Esophagus muscularis mucosa (tissue), 4 donors: ENCODE results near the gene USP10. TPM values are rescaled to one million over a fixed set of nuclear protein-coding genes. Genes with fewer than 3 reads are reported as not detected.

Source experiments
- DNase-seq: peaks from one replicate; pipeline ENCODE4 v3.0.0-alpha.2; 2017; ENCODE audit errors: extremely low spot score
- H3K27ac ChIP-seq, 4 donors: fragments of 200-600 bp; sonication (generic); replicated peaks in 1 of 4; 1 replicate in 3 of 4; 2 replicates in 1 of 4; pipeline ENCODE4 v1.5.1; 2016 to 2019; ENCODE audit warnings: mild to moderate bottlenecking in 1 of 4
- H3K27me3 ChIP-seq, 4 donors: fragments of 200-600 bp; sonication (generic); one replicate each; pipeline versions ENCODE4 v1.5.1 to v1.6.0; 2016 to 2019
- H3K36me3 ChIP-seq, 4 donors: fragments of 200-600 bp; sonication (generic); one replicate each; pipeline ENCODE4 v1.5.1; 2016 to 2019
- H3K4me1 ChIP-seq, 4 donors: fragments of 200-600 bp; sonication (generic); one replicate each; pipeline ENCODE4 v1.5.1; 2016 to 2019
- H3K4me3 ChIP-seq, 4 donors: fragments of 200-600 bp; sonication (generic); 1 replicate in 2 of 4; 2 replicates in 2 of 4; pipeline ENCODE4 v1.5.1; 2016 to 2019; ENCODE audit warnings: mild to moderate bottlenecking in 4 of 4, moderate library complexity in 1 of 4
- H3K9me3 ChIP-seq, 4 donors: fragments of 200-600 bp; sonication (generic); 1 replicate in 3 of 4; 2 replicates in 1 of 4; pipeline ENCODE4 v1.5.1; 2016 to 2019
- CTCF ChIP-seq, 3 experiments: fragments of 200-600 bp in 2 of 3; fragments of 450-650 bp in 1 of 3; sonication (generic) in 2 of 3; IDR thresholded peaks; one replicate each; pipeline ENCODE4 v1.5.1; 2017 to 2019; ENCODE audit warnings: antibody characterized with exemption in 3 of 3, mild to moderate bottlenecking in 2 of 3, moderate library complexity in 1 of 3
- EP300 ChIP-seq: sonication (generic); formaldehyde crosslinking; IDR thresholded peaks from one replicate; pipeline ENCODE4 v1.6.1; 2017; ENCODE audit warnings: antibody characterized with exemption
- POLR2A ChIP-seq: fragments of 450-650 bp; IDR thresholded peaks from one replicate; pipeline ENCODE4 v1.6.1; 2017; ENCODE audit warnings: antibody characterized with exemption, moderate library complexity, mild to moderate bottlenecking, low read depth
- POLR2AphosphoS5 ChIP-seq, 2 donors: sonication (generic); formaldehyde crosslinking; IDR thresholded peaks; one replicate each; pipeline ENCODE4 v1.6.1; 2017; ENCODE audit warnings: antibody characterized with exemption in 2 of 2
- WGBS: methylation state at CpG from one replicate; pipeline ENCODE4 v1.1.5; 2018; 5-methylcytosine and 5-hydroxymethylcytosine counted together
- intact Hi-C: fragments of 100-400 bp; cut with DNase I; formaldehyde crosslinking; loops from one replicate; pipeline ENCODE4 v1.15.1; 2023
- total RNA-seq, 4 donors: library from RNA; depleted of rRNA; stranded (reverse); fragments of >200 nt; gene quantifications; one replicate each; pipeline versions ENCODE4 v1.1.0 to v1.2.1, GENCODE V29; 2016

Gene USP10
- total RNA-seq, 4 donors from 2014 or later = 45.3 to 71.2 (median 59.3) TPM

- peak overlapping the region; percentile 74 to 82 (median 79) for H3K27ac ChIP-seq
- H3K4me3 ChIP-seq = no peak overlapping the region
- no peak for TF ChIP-seq POLR2AphosphoS5 (IDR thresholded peaks at IDR 0.05)
- no peak for TF ChIP-seq CTCF (IDR thresholded peaks at IDR 0.05)
- no peak for TF ChIP-seq EP300
- TF ChIP-seq POLR2A = no peak
- H3K27me3 ChIP-seq = no peaks in the 10 kb centered on the region
- 76% methylated on average over 6 of the region's 6 CpGs for WGBS
- DNase-seq = no peak
- H3K9me3 ChIP-seq = no peaks in the 10 kb centered on the region
- intact Hi-C loops = loop anchor here (5.0 kb wide), 2 partner anchors 96 to 221 kb away; no protein-coding TSS in a partner anchor
- peaks cover 0 to 7% (median 4%) of the 10 kb centered on the region in 4 donors for H3K36me3 ChIP-seq
- peaks cover 30 to 81% (median 70%) of the 10 kb centered on the region in 4 donors for H3K4me1 ChIP-seq
Observed at GRCh38 chr16:84751241-84751640, 51.4 kb downstream of the USP10 start.

- Histone ChIP-seq H3K36me3 (peaks cover 0 to 6% (median 1%) of the 10 kb centered on the region in 4 donors), H3K4me3 (no peak overlapping the region), H3K27ac (peak overlapping the region in 1 of 4 donors; percentile 81), H3K4me1 (peaks cover 30 to 86% (median 72%) of the 10 kb centered on the region in 4 donors), H3K27me3 (no peaks in the 10 kb centered on the region), H3K9me3 (no peaks in the 10 kb centered on the region)
- no peak for TF ChIP-seq EP300
- TF ChIP-seq POLR2A = no peak
- TF ChIP-seq CTCF (IDR thresholded peaks at IDR 0.05) = no peak
- intact Hi-C loops = loop anchor here (5.0 kb wide), 2 partner anchors 95 to 220 kb away; no protein-coding TSS in a partner anchor
- no peak for DNase-seq
Observed at GRCh38 chr16:84751947-84752346, 52.1 kb downstream of the USP10 start.

GRCh38 chr16:84752600-84752999 is 52.8 kb downstream of the USP10 start:
- Histone ChIP-seq H3K27ac (no peak overlapping the region), H3K27me3 (no peaks in the 10 kb centered on the region), H3K4me3 (no peak overlapping the region), H3K36me3 (peaks cover 0 to 3% (median 0%) of the 10 kb centered on the region in 4 donors), H3K9me3 (no peaks in the 10 kb centered on the region), H3K4me1 (peaks cover 30 to 85% (median 73%) of the 10 kb centered on the region in 4 donors)
- intact Hi-C loops = loop anchor here (5.0 kb wide), 2 partner anchors 95 to 220 kb away; no protein-coding TSS in a partner anchor
- no peak for TF ChIP-seq POLR2AphosphoS5 (IDR thresholded peaks at IDR 0.05)
- TF ChIP-seq POLR2A = no peak
- DNase-seq = no peak
- WGBS = 89% methylated on average over 8 of the region's 8 CpGs

- H3K4me1 ChIP-seq = peaks cover 30 to 95% (median 83%) of the 10 kb centered on the region in 4 donors
- TF ChIP-seq POLR2AphosphoS5 (IDR thresholded peaks at IDR 0.05) (no peak), CTCF (IDR thresholded peaks at IDR 0.05) (no peak), EP300 (no peak), POLR2A (no peak)
- 86% methylated on average over 14 of the region's 14 CpGs for WGBS
Observed at GRCh38 chr16:84753412-84754326, 53.9 kb downstream of the USP10 start.

GRCh38 chr16:84754353-84754856 is 54.6 kb downstream of the USP10 start:
- Histone ChIP-seq H3K4me3 (peak overlapping the region in 1 of 4 donors; percentile 11), H3K27ac (peak overlapping the region; percentile 3 to 52 (median 40)), H3K36me3 (peaks cover 0 to 3% (median 2%) of the 10 kb centered on the region in 4 donors), H3K4me1 (peaks cover 30 to 95% (median 84%) of the 10 kb centered on the region in 4 donors), H3K27me3 (no peaks in the 10 kb centered on the region), H3K9me3 (no peaks in the 10 kb centered on the region)
- intact Hi-C loops = loop anchor here (1.0 to 5.0 kb wide), 3 partner anchors 93 to 218 kb away; no protein-coding TSS in a partner anchor
- DNase-seq = no peak
- WGBS = 8% methylated on average over 12 of the region's 12 CpGs
- TF ChIP-seq POLR2AphosphoS5 (IDR thresholded peaks at IDR 0.05) = peak; percentile 32 to 51
- TF ChIP-seq POLR2A = no peak
- TF ChIP-seq EP300 = no peak
- peak; percentile 81 to 91 (median 85) for TF ChIP-seq CTCF (IDR thresholded peaks at IDR 0.05)

More at GRCh38 chr16:84753412-84754326, 53.9 kb downstream of the USP10 start:
- intact Hi-C loops = loop anchor here (1.0 to 5.0 kb wide), 3 partner anchors 94 to 219 kb away; no protein-coding TSS in a partner anchor
- H3K4me3 ChIP-seq = no peak overlapping the region
- H3K27me3 ChIP-seq = no peaks in the 10 kb centered on the region
- no peaks in the 10 kb centered on the region for H3K9me3 ChIP-seq
- H3K27ac ChIP-seq = peak overlapping the region in 2 of 4 donors; percentile 52
- peaks cover 0 to 3% (median 0%) of the 10 kb centered on the region in 4 donors for H3K36me3 ChIP-seq
- DNase-seq = no peak
